ENCODE measurements around the gene LITAF.
"Not testable (repeated sequence)": the region's sequence is repeated elsewhere in the genome, so short reads cannot be mapped to it uniquely, and the experiment has no call there.

Gene LITAF

DNA sequence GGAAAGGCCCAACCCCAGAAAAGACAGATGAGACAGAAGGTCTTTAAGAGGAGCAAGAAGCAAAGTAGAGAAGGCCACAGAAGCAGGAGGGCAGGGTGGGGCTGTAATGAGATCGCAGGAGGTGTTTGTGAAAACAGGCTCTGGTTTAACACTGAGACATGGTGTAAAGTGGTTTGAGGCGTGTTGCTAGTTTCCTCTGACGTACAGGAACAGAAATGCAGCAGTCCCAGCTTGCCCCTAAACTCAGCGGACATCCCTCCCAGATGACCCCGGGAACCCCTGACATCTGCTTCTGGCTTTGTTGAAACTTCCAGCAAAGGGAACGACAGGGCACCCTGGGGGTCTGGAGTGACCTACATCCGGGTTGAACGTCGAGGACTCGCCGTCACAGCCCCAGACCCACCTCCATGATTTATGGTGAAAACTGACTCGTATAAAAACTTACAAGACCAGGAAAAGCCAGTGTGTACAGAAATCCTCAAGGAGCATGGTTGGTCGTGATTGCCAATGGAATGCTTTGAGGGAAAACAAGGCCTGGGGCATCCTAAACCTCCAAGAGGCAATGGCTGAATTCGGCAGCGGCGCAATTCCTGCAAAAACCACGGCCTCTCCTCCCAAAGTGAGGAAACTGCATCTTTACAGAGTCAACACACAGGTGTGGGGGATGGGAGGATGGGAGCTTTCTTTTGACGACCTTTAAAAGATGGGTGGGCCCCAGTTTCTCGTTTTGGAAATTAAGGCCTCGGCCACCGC is 25.8 kb downstream of the LITAF start:
- H3K4me3 ChIP-seq (ENCODE audit: low read length) = no peak overlapping the region
- no peak for DNase-seq (ENCODE audit: low read depth, low spot score)

- not testable (repeated sequence) for H3K4me3 ChIP-seq (ENCODE audit: low read length); DNase-seq (ENCODE audit: low read depth, low spot score)
Measured at GRCh38 chr16:11558308-11558823, 28.4 kb downstream of the LITAF start.

DNA sequence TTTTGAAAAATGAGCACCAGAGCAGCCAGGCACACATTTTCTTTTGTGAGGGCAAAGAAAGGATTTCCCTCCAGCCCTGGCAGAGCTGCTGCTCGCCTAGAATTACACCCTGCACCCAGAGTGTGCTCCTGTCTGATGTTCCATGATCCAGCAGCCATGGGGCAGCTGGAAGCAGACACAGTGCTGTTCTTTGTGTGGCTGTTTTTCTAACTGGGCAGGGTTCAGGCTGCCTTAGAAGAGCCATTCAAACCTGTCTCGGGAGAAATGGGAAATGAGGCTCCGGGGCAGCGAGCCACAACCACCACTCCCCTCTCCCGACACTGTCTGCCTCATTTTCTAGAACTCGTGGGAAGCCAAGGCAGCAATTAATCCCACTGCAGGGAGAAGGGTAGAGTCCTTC is 28.9 kb downstream of the LITAF start:
- DNase-seq (ENCODE audit: low read depth, low spot score) = no peak
- no peak overlapping the region for H3K4me3 ChIP-seq (ENCODE audit: low read length)

GRCh38 chr16:11556945-11557720 is 29.6 kb downstream of the LITAF start:
- peak; percentile 32 for DNase-seq (ENCODE audit: low read depth, low spot score)
- H3K4me3 ChIP-seq (ENCODE audit: low read length) = no peak overlapping the region

DNA sequence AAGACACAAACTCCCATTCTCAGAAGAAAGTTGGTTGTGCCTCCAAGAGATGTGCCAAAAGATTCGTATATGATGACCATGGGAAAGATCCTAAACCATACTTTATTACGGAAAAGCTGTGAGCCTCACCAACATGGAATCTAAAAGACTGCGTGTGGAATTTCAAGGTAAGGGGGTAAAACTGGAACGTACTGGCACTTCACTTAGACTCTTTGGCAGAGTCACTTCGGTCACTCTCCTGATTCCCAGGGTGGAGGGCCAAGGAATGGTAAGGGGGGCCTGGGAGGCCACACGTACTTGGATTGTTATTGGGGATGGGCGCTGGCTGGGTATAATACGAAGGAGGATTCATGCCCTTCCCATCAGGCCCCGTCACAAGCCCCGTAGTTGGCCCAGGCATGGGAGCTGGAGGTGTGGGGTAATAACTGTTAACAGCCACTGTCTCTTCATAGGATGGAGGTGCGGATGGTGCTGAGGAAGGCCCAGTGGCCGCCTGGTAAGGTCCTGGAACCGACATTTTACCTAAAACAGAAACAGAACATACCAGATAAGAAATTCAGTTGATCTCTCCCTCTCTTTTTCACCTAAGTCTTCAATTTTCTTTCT is 30.4 kb downstream of the LITAF start:
- H3K4me3 ChIP-seq (ENCODE audit: low read length) = no peak overlapping the region
- no peak for DNase-seq (ENCODE audit: low read depth, low spot score)

DNA sequence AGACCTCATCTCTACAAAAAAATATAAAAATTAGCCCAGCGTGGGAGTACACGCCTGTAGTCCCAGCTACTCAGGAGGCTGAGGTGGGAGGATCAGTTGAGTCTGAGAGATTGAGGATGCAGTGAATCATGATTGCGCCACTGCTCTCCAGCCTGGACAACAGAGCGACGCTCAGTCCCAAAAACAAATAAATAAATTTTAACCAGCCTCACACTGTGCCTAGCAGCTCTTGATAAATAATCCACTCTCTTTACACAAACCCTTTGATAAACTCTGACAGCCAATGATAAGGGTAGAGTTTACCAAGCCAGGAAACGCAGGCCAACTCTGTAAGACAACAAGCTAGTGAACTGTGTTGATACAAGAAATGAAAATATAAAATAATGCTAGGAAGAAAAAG is 32.7 kb downstream of the LITAF start:
- no peak overlapping the region for H3K4me3 ChIP-seq (ENCODE audit: low read length)
- no peak for DNase-seq (ENCODE audit: low read depth, low spot score)

DNA sequence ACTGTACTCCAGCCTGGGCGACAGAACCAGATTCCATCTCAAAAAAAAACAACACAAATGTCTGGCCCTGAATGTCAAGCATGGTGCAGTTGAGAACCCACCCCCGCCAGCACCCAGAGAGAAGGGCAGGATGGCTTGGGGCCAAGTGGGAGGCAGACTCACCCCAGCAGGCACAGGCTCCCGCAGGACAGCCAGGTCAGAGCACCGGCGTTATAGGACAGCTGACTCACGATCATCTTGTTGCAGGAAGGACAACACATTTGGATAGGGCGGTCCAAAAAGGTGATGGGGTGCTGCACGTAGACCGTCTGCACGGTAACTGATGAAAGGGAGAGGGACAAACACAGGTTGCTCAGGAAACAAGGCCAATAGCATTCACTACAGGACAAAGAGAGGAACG is 33.3 kb downstream of the LITAF start:
- DNase-seq (ENCODE audit: low read depth, low spot score) = no peak
- H3K4me3 ChIP-seq (ENCODE audit: low read length) = no peak overlapping the region

DNA sequence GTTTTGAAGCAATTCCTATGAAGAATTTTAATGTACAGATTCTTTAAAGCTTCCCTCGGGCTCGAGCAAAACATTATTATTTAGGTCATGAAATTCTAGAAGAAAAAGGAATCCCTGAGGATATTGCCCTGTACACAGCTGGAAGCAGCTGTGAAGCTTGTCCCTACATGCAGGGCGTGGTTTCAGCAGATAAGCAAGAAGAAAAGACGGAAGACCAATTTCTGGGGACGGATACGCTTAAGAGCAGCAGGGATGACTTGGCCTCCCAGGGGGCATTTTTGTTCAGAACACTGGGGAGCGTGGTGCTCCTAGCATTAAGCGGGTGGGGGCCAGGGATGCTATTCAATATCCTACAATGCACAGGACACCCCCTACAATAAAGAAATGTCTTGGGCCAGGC is 34.3 kb downstream of the LITAF start:
- H3K4me3 ChIP-seq (ENCODE audit: low read length) = no peak overlapping the region

GRCh38 chr16:11551842-11552241 is 34.9 kb downstream of the LITAF start:
- no peak overlapping the region for H3K4me3 ChIP-seq (ENCODE audit: low read length)
- DNase-seq (ENCODE audit: low read depth, low spot score) = no peak

More for the DNA sequence above, 34.3 kb downstream of the LITAF start:
- no peak for DNase-seq (ENCODE audit: low read depth, low spot score)

GRCh38 chr16:11550791-11551498 is 35.8 kb downstream of the LITAF start:
- no peak for DNase-seq (ENCODE audit: low read depth, low spot score)
- no peak overlapping the region for H3K4me3 ChIP-seq (ENCODE audit: low read length)

DNA sequence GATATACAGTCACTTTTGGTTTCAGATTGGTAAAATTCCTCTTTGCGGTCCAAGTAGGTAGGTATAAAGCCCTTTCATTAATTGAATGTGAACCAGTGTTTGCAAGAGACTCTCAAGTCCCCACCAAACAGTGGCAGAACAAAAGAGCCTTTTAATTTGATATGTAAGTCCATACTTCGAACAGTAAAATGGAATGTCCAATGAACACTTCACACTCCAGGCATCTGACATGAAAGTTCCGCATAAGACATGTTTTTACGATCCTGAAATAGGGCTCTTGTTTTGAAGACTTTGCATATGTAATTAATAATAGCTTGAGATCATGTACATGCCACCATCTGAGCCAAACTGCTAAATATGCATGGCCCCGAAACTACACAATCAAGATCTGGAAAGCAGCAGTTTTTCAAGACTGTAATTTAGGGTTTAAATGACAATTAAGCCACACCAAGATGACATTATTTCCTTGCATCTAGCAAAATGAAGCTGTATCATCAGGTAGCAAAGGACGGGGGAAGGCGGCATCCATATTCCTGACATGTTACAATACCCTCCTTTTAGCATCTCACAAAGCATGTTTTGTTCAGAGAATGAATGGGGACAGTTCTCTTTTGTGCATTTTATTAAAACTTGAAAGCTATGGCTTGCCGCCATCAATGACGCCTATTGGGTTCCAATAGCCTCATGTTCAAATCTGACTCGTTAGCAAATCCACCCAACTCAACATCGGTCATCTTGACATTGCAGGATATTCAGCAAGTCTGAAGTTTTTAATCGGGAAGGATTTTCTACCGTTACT is 39.4 kb downstream of the LITAF start:
- no peak overlapping the region for H3K4me3 ChIP-seq (ENCODE audit: low read length)
- DNase-seq (ENCODE audit: low read depth, low spot score) = no peak

DNA sequence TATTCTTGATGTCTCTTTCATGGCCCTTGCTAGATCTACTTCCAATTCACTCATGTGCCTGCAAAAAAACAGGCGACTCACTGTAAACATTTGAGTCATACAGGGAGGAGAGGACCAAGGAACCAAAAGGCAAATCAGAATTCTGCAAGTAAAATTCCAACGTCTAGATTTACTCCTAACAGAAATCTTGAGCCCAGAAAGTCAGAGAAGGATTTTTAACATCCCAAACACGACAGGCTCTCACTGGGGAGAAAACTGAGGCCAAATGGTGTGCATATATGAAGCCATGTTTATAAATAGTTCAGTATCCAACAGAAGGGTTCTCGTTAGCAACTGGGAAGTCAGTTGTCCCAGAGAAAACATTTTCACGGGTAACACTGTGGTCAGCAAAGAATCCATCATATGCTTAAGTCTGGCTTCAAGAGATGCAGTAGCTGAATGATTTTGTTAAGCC is 40.1 kb downstream of the LITAF start:
- DNase-seq (ENCODE audit: low read depth, low spot score) = no peak
- no peak overlapping the region for H3K4me3 ChIP-seq (ENCODE audit: low read length)

DNA sequence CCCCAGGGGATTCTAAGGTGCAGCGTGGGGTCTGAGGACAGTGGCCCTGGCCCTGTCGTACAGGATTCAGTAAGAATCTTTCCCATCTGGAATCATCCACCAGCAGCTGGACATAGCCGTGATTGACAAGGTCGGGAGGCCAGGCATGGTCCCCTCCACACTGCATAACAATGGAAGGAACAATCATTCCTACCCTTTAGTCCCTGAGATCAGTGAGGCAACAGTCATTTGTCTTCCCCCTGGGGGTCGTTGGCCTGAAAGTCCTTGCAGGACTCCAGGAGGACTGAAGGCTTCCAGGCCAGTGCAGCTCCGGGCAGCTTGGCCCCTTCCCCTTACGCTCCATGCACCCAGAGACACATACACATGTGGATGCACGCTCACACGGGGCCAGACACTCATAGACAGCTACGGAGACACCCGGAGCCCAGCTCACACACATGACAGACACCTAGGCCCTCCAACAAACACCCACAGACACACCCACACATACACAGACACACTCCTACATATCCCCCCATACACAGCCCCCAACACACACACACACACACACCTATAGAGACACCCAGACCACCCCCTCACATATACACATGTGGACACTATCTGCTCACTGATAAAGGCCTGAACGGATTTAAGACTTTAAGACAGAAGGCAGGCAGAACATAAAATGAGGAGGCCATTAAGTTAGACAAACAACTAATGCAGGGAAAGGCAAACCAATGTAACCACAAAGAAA is 42.9 kb downstream of the LITAF start:
- no peak overlapping the region for H3K4me3 ChIP-seq (ENCODE audit: low read length)
- DNase-seq (ENCODE audit: low read depth, low spot score) = no peak

DNA sequence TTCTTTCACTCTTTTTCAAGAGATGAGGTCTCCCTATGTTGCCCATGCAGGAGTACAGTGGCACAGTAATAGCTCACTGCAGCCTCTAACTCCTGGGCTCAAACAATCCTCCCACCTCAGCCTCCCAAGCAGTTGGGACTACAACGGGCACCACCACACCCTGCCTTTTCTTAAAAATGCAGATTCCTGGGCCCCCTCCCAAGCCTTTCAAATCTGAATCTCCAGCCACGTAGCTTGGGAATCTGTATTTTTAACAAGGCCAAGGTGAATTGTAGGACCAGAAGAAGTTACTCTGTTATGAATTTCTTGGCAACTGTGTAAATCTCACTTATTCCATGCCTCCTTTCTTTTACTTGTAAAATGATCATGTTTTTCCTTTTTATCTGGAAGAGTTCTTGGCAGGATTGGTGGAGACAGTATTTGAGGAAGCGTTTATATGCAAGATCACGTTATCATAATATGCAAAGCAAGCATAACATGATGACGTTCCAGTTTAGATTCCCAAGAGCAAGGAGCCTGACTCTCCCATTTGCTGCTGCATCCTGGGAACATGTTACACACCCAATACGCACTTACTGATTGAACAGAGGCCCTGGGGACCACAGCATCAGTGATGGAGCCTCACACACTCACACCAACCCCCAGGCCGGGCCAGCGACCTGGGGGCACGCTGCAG is 44.5 kb downstream of the LITAF start:
- no peak overlapping the region for H3K4me3 ChIP-seq (ENCODE audit: low read length)
- DNase-seq (ENCODE audit: low read depth, low spot score) = no peak

- no peak overlapping the region for H3K4me3 ChIP-seq (ENCODE audit: low read length)
- no peak for DNase-seq (ENCODE audit: low read depth, low spot score)
Measured at GRCh38 chr16:11539641-11540050, 47.1 kb downstream of the LITAF start.

DNA sequence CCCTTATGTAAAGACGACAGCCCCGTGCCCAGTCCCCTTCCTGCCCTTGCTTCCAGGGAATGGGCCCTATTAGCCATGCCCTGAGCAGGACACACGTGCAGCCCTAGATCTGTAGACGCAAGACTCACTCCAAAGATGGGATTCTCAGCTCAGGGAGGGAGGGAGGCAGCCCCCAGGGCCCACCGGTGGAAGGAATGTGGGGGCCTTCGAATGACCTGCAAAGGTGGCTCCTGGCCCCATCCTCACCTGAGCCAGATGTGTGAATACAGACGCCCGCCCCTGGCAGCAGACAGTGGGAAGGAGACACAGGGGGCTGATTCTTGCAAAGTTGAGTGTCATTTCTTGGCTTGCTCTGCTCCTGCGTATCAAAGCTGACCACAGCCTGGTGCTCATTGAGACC is 47.8 kb downstream of the LITAF start:
- no peak overlapping the region for H3K4me3 ChIP-seq (ENCODE audit: low read length)
- DNase-seq (ENCODE audit: low read depth, low spot score) = no peak

- DNase-seq (ENCODE audit: low read depth, low spot score) = no peak
- no peak overlapping the region for H3K4me3 ChIP-seq (ENCODE audit: low read length)
Measured at GRCh38 chr16:11536104-11536866, 50.4 kb downstream of the LITAF start.
